GM21723 (cell line): ENCODE measurements around the gene FGD1.
"Not testable (repeated sequence)": the region's sequence is repeated elsewhere in the genome, so short reads cannot be mapped to it uniquely, and the experiment has no call there.

ENCODE experiments used
- ATAC-seq: cut with Tn5 transposase; IDR thresholded peaks from one replicate; pipeline ENCODE4 v1.9.1; 2021; ENCODE audit warnings: mild to moderate bottlenecking, moderate library complexity; ENCODE audit not compliant: unreplicated experiment

Gene FGD1

GRCh38 chrX:54495814-54496516 lies at the start of gene FGD1:
FGD1 (minus strand) TSS chrX:54496234; CDS start chrX:54495432, 802 bp downstream.
- ATAC-seq = no peak

- ATAC-seq = not testable (repeated sequence)
These were observed 46.2 kb upstream of the FGD1 start for GRCh38 chrX:54542239-54542638.

GRCh38 chrX:54540289-54540688 lies 44.3 kb upstream of the FGD1 start:
- ATAC-seq = no peak

GRCh38 chrX:54534271-54534670 lies 38.2 kb upstream of the FGD1 start:
- no peak for ATAC-seq

- ATAC-seq = peak; percentile 30
These were observed 34.4 kb upstream of the FGD1 start for GRCh38 chrX:54530357-54530900.

GRCh38 chrX:54529552-54530356 lies 33.7 kb upstream of the FGD1 start, which contains the start of gene GNL3L:
GNL3L (plus strand) TSS chrX:54530219; CDS start chrX:54532567, 2,348 bp downstream.
- ATAC-seq = peak; percentile 81

GRCh38 chrX:54529151-54529550 lies 33.1 kb upstream of the FGD1 start:
- no peak for ATAC-seq

GRCh38 chrX:54509400-54509799 lies 13.4 kb upstream of the FGD1 start:
- ATAC-seq = no peak

- no peak for ATAC-seq
These were observed 902 bp upstream of the FGD1 start for GRCh38 chrX:54496936-54497335.

GRCh38 chrX:54496517-54496852 lies 451 bp upstream of the FGD1 start:
- ATAC-seq = no peak

GRCh38 chrX:54494989-54495813 lies 833 bp downstream of the FGD1 start:
- no peak for ATAC-seq

- no peak for ATAC-seq
These were observed 1.7 kb downstream of the FGD1 start for GRCh38 chrX:54494166-54494988.

- ATAC-seq = no peak
These were observed 3.7 kb downstream of the FGD1 start for GRCh38 chrX:54492340-54492739.

GRCh38 chrX:54489819-54490218 lies 6.2 kb downstream of the FGD1 start:
- not testable (repeated sequence) for ATAC-seq

GRCh38 chrX:54484666-54485065 lies 11.4 kb downstream of the FGD1 start:
- no peak for ATAC-seq

- no peak for ATAC-seq
These were observed 12.1 kb downstream of the FGD1 start for GRCh38 chrX:54483946-54484345.

- no peak for ATAC-seq
These were observed 13.0 kb downstream of the FGD1 start for GRCh38 chrX:54482839-54483593.

GRCh38 chrX:54479136-54480111 lies 16.6 kb downstream of the FGD1 start:
- no peak for ATAC-seq
